ENCODE data around the gene DNAJA3.

DNA sequence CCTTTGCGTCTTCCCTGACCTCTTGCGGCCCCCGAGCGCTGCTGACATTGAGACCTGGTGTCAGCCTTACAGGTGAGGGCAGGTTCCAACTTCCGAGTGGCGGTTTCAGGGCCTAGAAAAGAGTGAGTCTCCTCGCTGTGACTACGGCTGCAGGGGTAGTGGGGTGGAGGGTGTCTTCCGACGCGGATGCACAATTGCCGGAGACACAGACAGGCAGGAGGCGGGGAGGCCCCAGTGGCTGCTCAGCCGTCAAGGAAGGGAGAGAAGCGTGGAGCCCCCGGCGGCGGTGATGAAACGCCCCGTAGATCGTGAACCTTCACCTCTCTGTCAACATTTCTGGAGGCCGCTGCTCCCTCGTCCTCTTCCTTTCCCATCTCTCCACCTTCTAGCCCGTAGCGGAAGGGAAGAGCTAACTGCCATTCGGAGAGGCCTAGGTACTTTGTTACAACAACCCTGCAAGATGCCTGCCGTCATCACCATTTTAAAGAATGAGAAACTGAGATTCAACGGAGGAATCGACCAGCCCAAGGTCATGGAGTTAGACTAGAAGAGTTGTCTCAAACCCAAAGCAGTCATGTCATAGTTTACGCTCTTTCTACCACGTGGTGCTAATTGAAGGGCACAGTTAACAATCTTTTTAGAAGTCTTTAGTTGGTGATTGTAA is 485 bp downstream of the DNAJA3 start:
- TF ChIP-seq, protein P1, sequence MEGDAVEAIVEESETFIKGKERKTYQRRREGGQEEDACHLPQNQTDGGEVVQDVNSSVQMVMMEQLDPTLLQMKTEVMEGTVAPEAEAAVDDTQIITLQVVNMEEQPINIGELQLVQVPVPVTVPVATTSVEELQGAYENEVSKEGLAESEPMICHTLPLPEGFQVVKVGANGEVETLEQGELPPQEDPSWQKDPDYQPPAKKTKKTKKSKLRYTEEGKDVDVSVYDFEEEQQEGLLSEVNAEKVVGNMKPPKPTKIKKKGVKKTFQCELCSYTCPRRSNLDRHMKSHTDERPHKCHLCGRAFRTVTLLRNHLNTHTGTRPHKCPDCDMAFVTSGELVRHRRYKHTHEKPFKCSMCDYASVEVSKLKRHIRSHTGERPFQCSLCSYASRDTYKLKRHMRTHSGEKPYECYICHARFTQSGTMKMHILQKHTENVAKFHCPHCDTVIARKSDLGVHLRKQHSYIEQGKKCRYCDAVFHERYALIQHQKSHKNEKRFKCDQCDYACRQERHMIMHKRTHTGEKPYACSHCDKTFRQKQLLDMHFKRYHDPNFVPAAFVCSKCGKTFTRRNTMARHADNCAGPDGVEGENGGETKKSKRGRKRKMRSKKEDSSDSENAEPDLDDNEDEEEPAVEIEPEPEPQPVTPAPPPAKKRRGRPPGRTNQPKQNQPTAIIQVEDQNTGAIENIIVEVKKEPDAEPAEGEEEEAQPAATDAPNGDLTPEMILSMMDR (IDR thresholded peaks at IDR 0.05), result peak in 1 of 3 experiments; percentile 3
- TF ChIP-seq POLR2AphosphoS5 (IDR thresholded peaks at IDR 0.05), result no peak
